Measurements from ENCODE around the gene KCNJ10. TPM values are rescaled to one million over a fixed set of nuclear protein-coding genes. Genes with fewer than 3 reads are reported as not detected.

KCNJ10 gene
- total RNA-seq, 2 donors from 2014 or later, result 0.29 TPM; not detected in 1

- Histone ChIP-seq H3K9me3 (no peaks in the 10 kb centered on the region), H3K9ac (ENCODE audit: low read depth in 2 of 2, low read length in 2 of 2) (no peak overlapping the region), H3K4me1 (no peaks in the 10 kb centered on the region), H3K4me3 (no peak overlapping the region), H3K36me3 (no peaks in the 10 kb centered on the region), H3K27ac (no peak overlapping the region), H3K27me3 (no peaks in the 10 kb centered on the region)
- DNase-seq, result no peak
- no peak for TF ChIP-seq CTCF (IDR thresholded peaks at IDR 0.05)
- intact Hi-C loops (cut with DNase I), result no loop called here
Observed at GRCh38 chr1:159980076-159980475, 89.9 kb downstream of the KCNJ10 start.

- no peak overlapping the region for H3K4me3 ChIP-seq
- intact Hi-C loops (cut with DNase I), result no loop called here
- no peaks in the 10 kb centered on the region for H3K4me1 ChIP-seq
- no peak overlapping the region for H3K9ac ChIP-seq (ENCODE audit: low read depth in 2 of 2, low read length in 2 of 2)
- TF ChIP-seq CTCF (IDR thresholded peaks at IDR 0.05), result no peak
- H3K9me3 ChIP-seq, result no peaks in the 10 kb centered on the region
- H3K27ac ChIP-seq, result no peak overlapping the region
- no peaks in the 10 kb centered on the region for H3K27me3 ChIP-seq
- no peaks in the 10 kb centered on the region for H3K36me3 ChIP-seq
- DNase-seq, result no peak
Observed at GRCh38 chr1:159979257-159979656, 90.7 kb downstream of the KCNJ10 start.

- no peak for TF ChIP-seq CTCF (IDR thresholded peaks at IDR 0.05)
- no peak for DNase-seq
- Histone ChIP-seq H3K27ac (no peak overlapping the region), H3K27me3 (no peaks in the 10 kb centered on the region), H3K4me1 (no peaks in the 10 kb centered on the region), H3K9me3 (no peaks in the 10 kb centered on the region), H3K36me3 (no peaks in the 10 kb centered on the region), H3K9ac (ENCODE audit: low read depth in 2 of 2, low read length in 2 of 2) (no peak overlapping the region), H3K4me3 (no peak overlapping the region)
- intact Hi-C loops (cut with DNase I), result no loop called here
Observed at GRCh38 chr1:159978107-159978398, 91.9 kb downstream of the KCNJ10 start.

GRCh38 chr1:159977364-159978106 is 92.4 kb downstream of the KCNJ10 start:
- TF ChIP-seq CTCF (IDR thresholded peaks at IDR 0.05), result no peak
- DNase-seq, result no peak
- no peaks in the 10 kb centered on the region for H3K4me1 ChIP-seq
- no peak overlapping the region for H3K9ac ChIP-seq (ENCODE audit: low read depth in 2 of 2, low read length in 2 of 2)
- H3K9me3 ChIP-seq, result no peaks in the 10 kb centered on the region
- intact Hi-C loops (cut with DNase I), result no loop called here
- no peak overlapping the region for H3K27ac ChIP-seq
- H3K4me3 ChIP-seq, result no peak overlapping the region
- H3K36me3 ChIP-seq, result no peaks in the 10 kb centered on the region
- no peaks in the 10 kb centered on the region for H3K27me3 ChIP-seq

GRCh38 chr1:159974350-159974965 is 95.5 kb downstream of the KCNJ10 start:
- H3K27me3 ChIP-seq, result no peaks in the 10 kb centered on the region
- no peaks in the 10 kb centered on the region for H3K36me3 ChIP-seq
- intact Hi-C loops (cut with DNase I), result no loop called here
- H3K9me3 ChIP-seq, result no peaks in the 10 kb centered on the region
- no peak overlapping the region for H3K27ac ChIP-seq
- no peak overlapping the region for H3K4me3 ChIP-seq
- no peak for DNase-seq
- H3K9ac ChIP-seq (ENCODE audit: low read depth in 2 of 2, low read length in 2 of 2), result no peak overlapping the region
- peaks cover 2% of the 10 kb centered on the region for H3K4me1 ChIP-seq
- TF ChIP-seq CTCF (IDR thresholded peaks at IDR 0.05), result no peak

All from colonic mucosa (tissue), 4 donors.